ENCODE results near the gene WFS1. TPM values are rescaled to one million over a fixed set of nuclear protein-coding genes. Genes with fewer than 3 reads are reported as not detected.

The WFS1 gene
- total RNA-seq, 2 donors from 2014 or later, result 77.9 to 131 TPM

DNA sequence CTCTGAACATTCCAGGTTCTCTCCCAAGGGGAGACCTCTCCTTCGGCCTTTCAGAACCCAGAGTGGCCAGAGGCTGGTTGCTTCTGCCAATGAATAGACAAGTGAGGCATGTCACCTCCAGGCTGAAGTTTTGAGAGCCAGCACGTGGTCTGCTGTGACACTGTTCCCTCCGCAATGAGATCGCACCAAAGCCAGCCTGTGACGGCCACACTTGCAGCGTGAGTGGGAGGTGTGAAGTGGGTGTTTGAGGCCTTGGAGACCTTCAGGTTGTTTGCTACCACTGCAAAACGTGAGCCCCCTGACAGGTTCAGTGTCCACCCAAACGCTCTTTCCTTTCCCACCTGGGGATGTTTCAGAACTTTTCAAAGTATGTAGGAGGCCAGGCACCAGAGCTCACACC, 81.0 kb downstream of the WFS1 start:
- no peak overlapping the region for H3K27ac ChIP-seq
- no peaks in the 10 kb centered on the region for H3K36me3 ChIP-seq
- no peak overlapping the region for H3K4me3 ChIP-seq
- no peaks in the 10 kb centered on the region for H3K27me3 ChIP-seq (replicated peaks; ENCODE audit: insufficient read depth)
- no peaks in the 10 kb centered on the region for H3K9me3 ChIP-seq
- DNase-seq (ENCODE audit: low spot score) (no peak), ATAC-seq (ENCODE audit: insufficient number of reproducible peaks, low FRiP score, low read depth) (no peak)
- TF ChIP-seq, protein P1, sequence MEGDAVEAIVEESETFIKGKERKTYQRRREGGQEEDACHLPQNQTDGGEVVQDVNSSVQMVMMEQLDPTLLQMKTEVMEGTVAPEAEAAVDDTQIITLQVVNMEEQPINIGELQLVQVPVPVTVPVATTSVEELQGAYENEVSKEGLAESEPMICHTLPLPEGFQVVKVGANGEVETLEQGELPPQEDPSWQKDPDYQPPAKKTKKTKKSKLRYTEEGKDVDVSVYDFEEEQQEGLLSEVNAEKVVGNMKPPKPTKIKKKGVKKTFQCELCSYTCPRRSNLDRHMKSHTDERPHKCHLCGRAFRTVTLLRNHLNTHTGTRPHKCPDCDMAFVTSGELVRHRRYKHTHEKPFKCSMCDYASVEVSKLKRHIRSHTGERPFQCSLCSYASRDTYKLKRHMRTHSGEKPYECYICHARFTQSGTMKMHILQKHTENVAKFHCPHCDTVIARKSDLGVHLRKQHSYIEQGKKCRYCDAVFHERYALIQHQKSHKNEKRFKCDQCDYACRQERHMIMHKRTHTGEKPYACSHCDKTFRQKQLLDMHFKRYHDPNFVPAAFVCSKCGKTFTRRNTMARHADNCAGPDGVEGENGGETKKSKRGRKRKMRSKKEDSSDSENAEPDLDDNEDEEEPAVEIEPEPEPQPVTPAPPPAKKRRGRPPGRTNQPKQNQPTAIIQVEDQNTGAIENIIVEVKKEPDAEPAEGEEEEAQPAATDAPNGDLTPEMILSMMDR (IDR thresholded peaks at IDR 0.05), result no peak
- no peaks in the 10 kb centered on the region for H3K4me1 ChIP-seq (ENCODE audit: control insufficient read depth in 1 of 2, low read depth in 2 of 2)

DNA sequence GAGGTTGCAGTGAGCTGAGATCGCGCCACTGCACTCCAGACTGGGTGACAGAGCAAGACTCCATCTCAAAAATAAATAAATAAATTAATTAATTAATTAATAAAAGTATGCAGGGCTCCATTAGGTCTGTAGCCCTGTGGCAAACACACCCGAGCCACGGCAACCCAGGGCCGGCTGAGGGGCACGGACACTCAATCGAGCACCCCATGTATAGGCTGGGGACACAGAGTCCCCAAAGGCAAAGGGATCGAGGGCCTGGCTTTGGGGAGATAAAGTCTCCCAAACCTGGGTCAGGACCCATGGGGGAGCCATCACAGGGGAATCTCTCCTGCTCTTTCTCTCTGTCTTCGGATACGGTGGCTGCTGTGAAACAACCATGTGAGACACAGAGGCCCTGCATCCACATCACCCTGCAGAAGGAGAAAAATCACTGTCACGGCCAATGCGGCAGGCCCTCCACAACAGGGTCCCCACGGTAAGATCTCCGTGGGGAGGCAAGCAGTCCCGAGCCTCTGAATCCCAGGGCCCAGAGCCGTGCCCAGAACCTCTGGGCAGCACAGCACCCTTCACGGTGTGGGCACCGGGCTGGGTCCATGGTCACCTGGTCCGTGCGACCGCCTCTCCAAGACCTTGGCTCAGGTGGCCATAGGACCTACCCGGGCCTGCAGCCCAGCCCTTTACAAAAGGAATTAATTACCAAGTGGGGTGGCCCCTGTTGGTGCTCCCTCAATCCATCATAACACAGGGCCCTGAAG, 81.8 kb downstream of the WFS1 start:
- TF ChIP-seq, protein P1 (IDR thresholded peaks at IDR 0.05), result no peak
- H3K4me1 ChIP-seq (ENCODE audit: control insufficient read depth in 1 of 2, low read depth in 2 of 2), result no peaks in the 10 kb centered on the region
- ATAC-seq (ENCODE audit: insufficient number of reproducible peaks, low FRiP score, low read depth) (no peak), DNase-seq (ENCODE audit: low spot score) (no peak)
- H3K27ac ChIP-seq, result no peak overlapping the region
- H3K9me3 ChIP-seq, result no peaks in the 10 kb centered on the region
- no peaks in the 10 kb centered on the region for H3K36me3 ChIP-seq
- no peak overlapping the region for H3K4me3 ChIP-seq
- H3K27me3 ChIP-seq (replicated peaks; ENCODE audit: insufficient read depth), result no peaks in the 10 kb centered on the region

DNA sequence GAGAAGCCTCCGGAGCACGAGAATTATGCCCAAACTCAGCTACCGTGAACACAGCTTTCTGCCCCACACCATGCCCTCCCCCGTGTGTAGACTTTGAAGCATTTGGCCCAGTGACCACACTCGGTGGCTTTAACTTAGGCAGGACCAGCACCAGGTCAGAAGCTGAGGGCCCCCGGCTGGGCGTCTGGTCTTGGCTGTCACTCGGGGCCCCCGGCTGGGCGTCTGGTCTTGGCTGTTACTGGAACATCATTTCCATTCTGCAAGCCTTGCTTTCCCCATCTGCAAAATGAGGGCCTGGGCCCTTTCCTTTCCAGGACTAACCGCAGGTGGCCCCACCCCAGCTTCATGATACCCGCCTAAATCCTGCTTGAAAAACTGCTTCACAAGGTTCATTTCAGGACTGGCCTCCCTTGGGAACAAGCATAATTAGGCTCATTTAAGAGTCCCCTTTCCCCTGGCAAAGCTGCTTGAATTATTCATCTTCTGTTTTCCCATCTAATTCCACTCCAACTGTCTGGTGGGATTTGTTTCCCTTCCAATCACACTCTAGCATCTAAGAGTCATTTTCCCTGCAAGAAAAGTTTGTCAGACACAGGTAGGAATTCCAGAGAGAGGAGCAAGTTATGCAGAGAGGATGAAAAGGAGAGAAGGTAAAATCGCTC, 82.5 kb downstream of the WFS1 start:
- no peak for ATAC-seq (ENCODE audit: insufficient number of reproducible peaks, low FRiP score, low read depth)

More for the DNA sequence above, 82.5 kb downstream of the WFS1 start:
- Histone ChIP-seq H3K9me3 (no peaks in the 10 kb centered on the region), H3K27ac (no peak overlapping the region), H3K4me1 (ENCODE audit: control insufficient read depth in 1 of 2, low read depth in 2 of 2) (no peaks in the 10 kb centered on the region), H3K27me3 (replicated peaks; ENCODE audit: insufficient read depth) (no peaks in the 10 kb centered on the region), H3K36me3 (no peaks in the 10 kb centered on the region), H3K4me3 (no peak overlapping the region)
- no peak for DNase-seq (ENCODE audit: low spot score)
- TF ChIP-seq, protein P1 (IDR thresholded peaks at IDR 0.05), result no peak

Other genes starting within 250 kb of the WFS1 start
- gene JAKMIP1, start 69.3 kb upstream of the WFS1 start, total RNA-seq, result under 1 TPM; 0.28 to 0.81 TPM
- under 1 TPM; 0.14 to 0.41 TPM for gene PPP2R2C, start 202.8 kb downstream of the WFS1 start, total RNA-seq